ENCODE data around the gene TSKU. TPM values are rescaled to one million over a fixed set of nuclear protein-coding genes. Genes with fewer than 3 reads are reported as not detected.

Gene TSKU
- 9.3 TPM in 2 replicates for total RNA-seq

GRCh38 chr11:76783294-76783895, at the start of gene TSKU:
TSKU (plus strand) TSS chr11:76783356; CDS start chr11:76795617, 12,261 bp downstream.

Other genes starting within 250 kb of the TSKU start
- gene LRRC32, start 112.6 kb upstream of the TSKU start, total RNA-seq: 9.6 and 22.9 TPM in 2 replicates
- 3.9 and 8.3 TPM in 2 replicates for gene ACER3, start 77.6 kb downstream of the TSKU start, total RNA-seq

Measured in bronchial smooth muscle cell (primary cell).